Stimulated activated naive CD8-positive, alpha-beta T cell treated with anti-CD3 and anti-CD28 coated beads, Interleukin-15, amount 100 ng/mL, for 72 hours (primary cell): Measurements from ENCODE around the gene RAD51B.
A peak's percentile ranks its signal among the peaks of the same experiment; 100 is the strongest.

Source experiments
- ATAC-seq: fragments of 150-1000 bp; cut with Tn5 transposase; 2 replicates; pipeline ENCODE4 v1.10.0; 2021; ENCODE audit warnings: mild to moderate bottlenecking, moderate library complexity
- DNase-seq, 2 donors: peaks; one replicate each; pipeline ENCODE4 v3.0.0; 2021 to 2022
- H3K27ac Mint-ChIP-seq, 2 donors: one replicate each; pipeline ENCODE4 v1.8.0; 2022; ENCODE audit warnings: mild to moderate bottlenecking in 2 of 2, mixed read lengths in 2 of 2, moderate library complexity in 2 of 2
- H3K27me3 Mint-ChIP-seq: one replicate; pipeline ENCODE4 v1.8.0; 2022; ENCODE audit warnings: mixed read lengths
- H3K4me1 Mint-ChIP-seq: one replicate; pipeline ENCODE4 v1.8.0; 2022; ENCODE audit warnings: mild to moderate bottlenecking, mixed read lengths
- H3K4me3 Mint-ChIP-seq, 2 donors: one replicate each; pipeline ENCODE4 v1.8.0; 2022; ENCODE audit warnings: mild to moderate bottlenecking in 2 of 2, mixed read lengths in 2 of 2, moderate library complexity in 1 of 2
- H3K9me3 Mint-ChIP-seq, 2 donors: one replicate each; pipeline ENCODE4 v1.8.0; 2022; ENCODE audit warnings: mixed read lengths in 2 of 2

RAD51B gene

DNA sequence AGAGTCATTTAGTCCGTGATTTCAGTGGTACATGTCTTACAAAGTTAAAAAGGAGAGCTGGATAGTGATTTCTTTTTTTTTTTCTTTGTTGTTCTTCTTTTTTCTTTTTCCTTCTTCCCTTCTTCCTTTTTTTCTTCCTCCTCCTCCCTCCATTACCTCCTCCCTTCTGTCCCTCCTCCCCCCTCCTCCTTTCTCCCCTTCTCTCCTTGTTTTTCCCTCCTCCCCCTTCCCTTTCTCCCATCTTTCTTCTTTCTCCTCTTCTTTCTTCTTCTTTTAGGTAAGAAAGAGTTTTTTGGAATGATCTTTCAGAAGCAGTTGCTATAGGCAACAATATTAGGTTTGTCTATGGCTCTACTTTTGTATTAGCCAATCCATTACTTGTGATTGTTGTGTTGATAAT, 368.6 kb downstream of the RAD51B start:
- H3K4me1 Mint-ChIP-seq: peaks cover 11% of the 10 kb centered on the region
- ATAC-seq (no peak), DNase-seq (no peak)
- H3K27me3 Mint-ChIP-seq: no peaks in the 10 kb centered on the region
- peak overlapping the region in 1 of 2 donors; percentile 12 for H3K27ac Mint-ChIP-seq
- no peak overlapping the region for H3K4me3 Mint-ChIP-seq
- H3K9me3 Mint-ChIP-seq: no peaks in the 10 kb centered on the region

DNA sequence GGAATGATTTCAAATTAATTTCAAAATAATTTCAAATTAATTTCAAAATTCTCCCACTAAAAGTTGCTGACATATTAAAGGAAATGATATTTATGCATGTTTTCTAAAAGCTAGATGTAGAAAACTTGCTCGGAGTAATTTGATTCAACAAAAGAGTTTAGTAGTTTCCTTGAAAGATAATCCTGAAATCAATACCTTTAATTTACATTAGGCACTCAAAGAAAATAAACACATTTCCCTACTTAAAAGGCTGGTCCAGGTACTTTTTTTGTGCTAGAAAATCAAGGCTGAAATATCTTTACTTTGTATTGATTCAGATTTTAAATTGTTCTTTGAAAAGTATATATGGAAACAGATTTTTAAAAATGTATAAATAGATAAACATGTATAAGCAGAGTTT, 370.5 kb downstream of the RAD51B start:
- Mint-ChIP-seq H3K4me3 (no peak overlapping the region), H3K27me3 (no peaks in the 10 kb centered on the region), H3K4me1 (peaks cover 5% of the 10 kb centered on the region), H3K27ac (no peak overlapping the region), H3K9me3 (no peaks in the 10 kb centered on the region)
- DNase-seq (no peak), ATAC-seq (no peak)

DNA sequence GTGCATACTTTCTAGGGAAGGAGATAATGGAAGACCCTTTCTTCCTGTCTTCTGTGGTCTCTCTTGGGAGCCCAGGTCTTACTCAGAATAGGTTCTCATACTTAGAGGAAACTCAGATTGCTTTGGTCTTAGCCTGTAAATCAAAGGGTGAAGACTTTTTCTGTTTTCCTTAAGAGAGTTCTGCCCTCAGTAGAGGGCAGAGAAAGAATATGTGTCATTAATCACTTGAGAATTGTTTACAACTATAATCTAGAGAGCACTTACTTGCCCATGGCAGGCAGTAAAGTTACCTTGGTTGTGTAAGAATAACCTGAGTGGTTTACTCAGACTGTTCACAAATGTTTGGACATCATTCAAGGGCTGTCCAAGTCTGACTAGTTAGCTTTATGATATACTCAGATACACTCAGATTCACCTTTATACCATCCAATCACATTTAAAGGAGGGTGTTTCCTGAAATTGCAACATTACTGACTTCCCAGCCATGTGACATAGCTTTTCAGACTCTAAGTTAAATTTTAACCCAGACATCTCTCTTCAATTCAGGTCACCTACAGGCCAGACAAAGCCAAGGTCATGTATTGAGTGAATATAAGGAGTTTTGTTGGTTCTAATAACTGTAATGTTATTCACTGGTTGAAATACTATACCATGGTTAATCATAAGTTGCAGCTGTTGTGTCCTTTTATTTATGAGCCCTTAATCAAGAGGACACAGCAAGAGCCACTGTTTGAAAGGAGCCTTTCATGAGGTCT, 372.2 kb downstream of the RAD51B start:
- H3K9me3 Mint-ChIP-seq: no peaks in the 10 kb centered on the region
- ATAC-seq (no peak), DNase-seq (no peak)
- peaks cover 5% of the 10 kb centered on the region for H3K4me1 Mint-ChIP-seq
- no peaks in the 10 kb centered on the region for H3K27me3 Mint-ChIP-seq
- no peak overlapping the region for H3K4me3 Mint-ChIP-seq
- no peak overlapping the region for H3K27ac Mint-ChIP-seq

DNA sequence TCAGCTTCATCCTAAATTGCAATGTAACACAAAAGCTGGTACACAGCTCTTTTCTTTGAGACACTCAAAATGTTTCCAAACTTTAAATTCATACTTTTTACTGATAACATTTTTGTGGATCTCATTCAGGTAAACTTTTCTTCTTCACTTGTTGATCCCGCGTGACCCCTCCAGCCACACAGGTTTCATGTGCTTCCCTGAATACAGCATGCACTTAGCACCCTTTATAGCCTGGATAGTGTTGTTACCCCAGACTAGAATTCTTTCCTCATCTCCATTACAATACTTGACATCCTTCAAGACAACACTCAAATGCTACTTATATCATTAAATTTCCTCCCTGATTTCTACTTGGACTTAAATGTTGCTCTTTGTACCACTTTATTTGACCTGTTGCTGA, 373.4 kb downstream of the RAD51B start:
- Mint-ChIP-seq H3K27ac (no peak overlapping the region), H3K4me3 (no peak overlapping the region), H3K4me1 (peaks cover 5% of the 10 kb centered on the region), H3K9me3 (no peaks in the 10 kb centered on the region), H3K27me3 (no peaks in the 10 kb centered on the region)
- ATAC-seq (no peak), DNase-seq (no peak)

DNA sequence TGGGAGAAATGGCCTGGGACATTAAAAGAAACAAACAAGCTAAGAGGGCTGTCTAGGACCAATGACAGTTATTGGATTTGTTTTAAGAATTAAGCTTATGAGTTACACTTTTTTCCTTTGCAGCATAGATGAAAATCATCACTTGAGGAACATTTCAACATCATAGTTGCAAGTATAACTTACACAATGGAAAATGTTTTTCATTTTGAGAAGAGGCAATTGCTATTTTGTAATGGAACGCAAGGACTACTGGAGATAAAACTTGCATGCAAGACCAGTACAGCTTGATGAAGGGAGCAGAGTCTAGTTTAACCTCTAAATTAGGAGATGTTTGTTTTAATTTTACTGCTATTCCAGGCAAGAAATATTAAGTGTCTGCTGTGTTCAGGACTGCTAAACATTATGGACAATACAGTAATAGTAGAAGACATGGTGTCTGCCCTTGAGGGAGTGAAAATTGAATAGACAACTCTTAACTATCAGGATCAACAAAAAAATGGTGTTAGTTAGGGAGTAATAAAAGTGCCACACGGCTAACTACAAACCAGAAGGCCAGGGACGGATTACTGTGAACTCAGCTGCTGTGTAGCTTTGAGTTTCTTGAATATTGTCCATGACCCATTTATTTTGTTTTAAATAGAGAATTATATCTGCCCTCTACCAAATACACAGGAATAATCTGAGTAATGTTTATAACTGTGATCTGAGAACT, 374.5 kb downstream of the RAD51B start:
- Mint-ChIP-seq H3K27me3 (no peaks in the 10 kb centered on the region), H3K9me3 (no peaks in the 10 kb centered on the region), H3K27ac (no peak overlapping the region), H3K4me1 (peaks cover 8% of the 10 kb centered on the region), H3K4me3 (no peak overlapping the region)
- no peak for ATAC-seq
- no peak for DNase-seq

DNA sequence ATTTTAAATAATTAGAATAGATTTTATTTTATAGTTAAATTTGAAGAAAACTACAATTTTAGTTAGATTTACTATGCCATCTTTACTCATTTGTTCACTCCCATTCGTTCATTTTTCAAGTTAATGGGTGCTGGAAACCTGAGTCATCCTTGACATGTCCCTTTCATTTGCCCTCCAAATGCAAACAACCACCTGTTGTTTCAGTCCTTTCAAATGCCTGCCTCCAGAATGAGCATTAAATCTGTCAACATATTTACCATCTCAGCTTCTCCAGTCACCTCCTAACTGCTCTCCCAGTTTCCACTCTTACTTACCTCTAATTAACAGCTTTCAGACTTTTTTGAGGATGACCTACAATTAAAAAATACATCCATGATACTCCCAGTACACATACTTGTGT, 375.5 kb downstream of the RAD51B start:
- Mint-ChIP-seq H3K27ac (no peak overlapping the region), H3K4me1 (peaks cover 18% of the 10 kb centered on the region), H3K27me3 (no peaks in the 10 kb centered on the region), H3K9me3 (no peaks in the 10 kb centered on the region), H3K4me3 (no peak overlapping the region)
- ATAC-seq: no peak
- DNase-seq: no peak

DNA sequence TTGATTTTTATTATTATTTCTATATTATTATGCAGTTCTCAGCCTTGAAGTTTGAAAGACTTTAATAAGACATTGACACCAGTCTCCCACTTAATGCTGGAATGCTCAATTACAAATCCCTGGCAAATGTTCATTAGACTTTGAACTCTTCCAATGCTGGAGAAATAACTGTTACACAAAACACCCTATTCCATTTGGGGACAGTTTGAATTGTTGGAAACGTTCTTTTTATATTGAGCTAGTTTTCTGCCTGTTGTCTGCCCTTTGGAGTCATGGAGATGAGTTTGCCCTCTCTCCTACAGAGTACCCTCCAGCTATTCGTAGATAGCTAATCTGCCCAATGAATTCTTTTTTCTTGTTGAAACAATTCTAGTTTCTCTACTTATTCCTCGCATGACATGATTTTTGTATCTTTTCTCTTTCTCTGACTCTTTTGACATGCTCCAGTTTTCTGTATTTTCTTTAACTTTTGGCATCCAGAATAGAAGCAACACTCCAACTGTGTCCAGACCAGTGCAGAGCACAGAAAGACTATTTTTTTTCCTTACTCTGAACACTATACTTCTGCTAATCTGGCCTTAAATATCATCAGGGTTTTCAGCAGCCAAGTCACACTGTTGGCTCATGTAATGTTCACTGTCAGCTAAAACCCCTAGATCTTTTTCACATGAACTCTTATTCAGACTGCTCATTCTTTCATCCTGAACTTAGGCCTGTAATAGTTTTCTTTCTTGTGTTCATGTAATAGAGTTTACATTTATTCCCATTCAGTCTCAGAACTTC, 379.3 kb downstream of the RAD51B start:
- H3K4me1 Mint-ChIP-seq: peaks cover 13% of the 10 kb centered on the region
- no peak for ATAC-seq
- no peaks in the 10 kb centered on the region for H3K9me3 Mint-ChIP-seq
- peak overlapping the region in 1 of 2 donors; percentile 21 for H3K27ac Mint-ChIP-seq
- H3K27me3 Mint-ChIP-seq: no peaks in the 10 kb centered on the region
- H3K4me3 Mint-ChIP-seq: no peak overlapping the region
- no peak for DNase-seq

DNA sequence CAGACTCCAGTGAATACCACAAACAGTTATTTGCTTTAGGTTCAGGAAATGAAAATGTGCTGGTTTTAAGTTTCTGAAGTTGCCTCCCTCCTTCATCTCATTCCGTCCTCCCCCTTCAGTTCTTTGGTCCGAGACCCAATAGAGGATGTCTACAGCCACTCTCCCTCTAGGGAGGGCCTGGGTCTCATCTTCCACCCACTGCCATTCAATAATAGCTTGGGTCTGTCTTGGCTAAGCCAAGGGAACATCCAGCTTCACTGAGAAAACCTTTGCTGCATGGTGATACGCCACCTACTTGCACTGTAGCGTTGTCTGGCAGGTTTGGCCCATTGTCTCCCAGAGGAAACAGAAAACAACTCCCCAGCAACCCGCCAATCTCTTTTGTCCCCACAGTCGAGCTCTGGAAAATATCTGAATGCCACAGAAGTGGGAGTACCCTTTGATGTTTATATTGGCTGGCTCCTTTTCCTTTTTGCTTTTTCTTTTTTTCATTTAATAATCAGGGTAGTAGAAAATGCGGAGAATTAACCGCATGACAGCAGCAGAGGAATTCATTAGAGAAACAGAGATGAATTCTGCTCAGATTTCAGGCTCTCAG, 380.1 kb downstream of the RAD51B start:
- ATAC-seq: no peak

DNA sequence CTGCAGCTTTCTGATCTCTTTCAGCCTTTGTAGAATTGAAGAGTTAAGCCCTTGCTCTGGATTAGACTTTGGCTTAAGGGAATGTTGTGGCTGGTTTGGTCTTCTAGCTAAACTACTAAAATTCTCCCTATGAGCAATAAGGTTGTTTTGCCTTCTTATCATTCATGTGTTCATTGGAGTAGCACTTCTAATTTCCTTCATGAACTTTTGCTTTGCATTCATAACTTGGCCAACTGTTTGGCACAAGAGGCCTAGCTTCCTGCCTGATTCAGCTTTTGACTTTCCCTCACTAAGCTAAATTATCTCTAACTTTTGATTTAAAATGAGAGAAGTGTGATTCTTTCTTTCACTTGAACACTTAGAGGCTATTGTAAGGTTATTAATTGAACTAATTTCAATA, 384.3 kb downstream of the RAD51B start:
- Mint-ChIP-seq H3K9me3 (no peaks in the 10 kb centered on the region), H3K4me3 (no peak overlapping the region), H3K4me1 (peaks cover 20% of the 10 kb centered on the region), H3K27me3 (no peaks in the 10 kb centered on the region), H3K27ac (no peak overlapping the region)
- no peak for DNase-seq
- no peak for ATAC-seq

More for the DNA sequence above, 380.1 kb downstream of the RAD51B start:
- H3K4me1 Mint-ChIP-seq: peaks cover 13% of the 10 kb centered on the region
- H3K27ac Mint-ChIP-seq: no peak overlapping the region
- H3K27me3 Mint-ChIP-seq: no peaks in the 10 kb centered on the region
- no peaks in the 10 kb centered on the region for H3K9me3 Mint-ChIP-seq
- H3K4me3 Mint-ChIP-seq: no peak overlapping the region
- no peak for DNase-seq

DNA sequence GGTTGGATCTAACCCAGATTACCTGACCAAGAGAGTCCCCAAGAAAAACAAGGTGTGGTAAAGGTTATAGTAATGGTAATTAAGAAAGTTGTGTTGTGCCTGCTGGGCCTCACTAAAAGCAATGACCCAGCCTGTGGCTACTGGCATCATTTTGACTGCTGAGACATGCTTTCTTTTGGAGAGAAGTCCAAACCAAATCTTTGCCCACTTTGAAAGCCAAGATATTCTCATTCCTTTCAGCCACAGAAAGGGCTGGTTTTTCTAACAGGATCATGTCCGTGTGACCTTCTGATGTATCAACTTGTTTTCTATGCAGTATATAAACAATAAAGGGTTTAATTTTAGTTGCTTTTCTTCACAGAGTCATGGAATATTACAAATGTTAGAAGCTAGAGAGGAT, 388.6 kb downstream of the RAD51B start:
- peaks cover 49% of the 10 kb centered on the region for H3K4me1 Mint-ChIP-seq
- H3K27ac Mint-ChIP-seq: no peak overlapping the region
- no peak overlapping the region for H3K4me3 Mint-ChIP-seq
- ATAC-seq: no peak
- DNase-seq: no peak
- no peaks in the 10 kb centered on the region for H3K9me3 Mint-ChIP-seq
- no peaks in the 10 kb centered on the region for H3K27me3 Mint-ChIP-seq

DNA sequence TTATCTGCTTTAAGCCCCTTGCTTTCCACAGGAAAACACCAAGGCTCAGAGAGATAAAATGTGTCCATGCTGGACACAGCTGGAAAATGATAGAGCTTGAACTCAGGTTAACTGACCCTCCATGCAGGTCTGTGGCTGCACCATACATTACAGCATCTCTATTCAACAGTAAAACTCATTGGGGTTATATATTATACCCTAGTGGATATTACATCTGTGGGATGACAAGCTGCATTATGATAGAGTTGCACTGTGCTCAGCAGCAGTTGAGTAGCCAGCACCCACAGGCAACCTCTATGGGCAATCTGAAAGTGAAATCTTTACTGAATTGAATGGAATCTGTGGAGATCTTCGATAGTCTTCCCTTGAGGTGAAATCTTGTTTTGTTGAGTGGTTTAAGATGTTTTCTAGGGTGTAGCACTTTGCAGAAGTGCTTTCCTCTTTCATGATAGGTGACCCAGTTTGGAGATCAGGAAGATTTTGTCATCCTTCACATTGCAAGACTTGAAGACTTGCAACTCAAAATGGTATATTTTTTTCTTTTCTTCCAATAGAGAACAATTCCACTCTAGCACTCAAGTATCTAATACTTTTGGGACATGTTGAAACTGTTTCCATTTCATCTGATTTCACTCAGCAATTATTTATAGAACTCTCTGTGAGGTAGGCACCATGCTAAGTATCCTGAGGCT, 389.2 kb downstream of the RAD51B start:
- Mint-ChIP-seq H3K27ac (no peak overlapping the region), H3K27me3 (no peaks in the 10 kb centered on the region), H3K4me3 (peak overlapping the region in 1 of 2 donors; percentile 3), H3K4me1 (peaks cover 55% of the 10 kb centered on the region), H3K9me3 (no peaks in the 10 kb centered on the region)
- DNase-seq: no peak
- no peak for ATAC-seq

DNA sequence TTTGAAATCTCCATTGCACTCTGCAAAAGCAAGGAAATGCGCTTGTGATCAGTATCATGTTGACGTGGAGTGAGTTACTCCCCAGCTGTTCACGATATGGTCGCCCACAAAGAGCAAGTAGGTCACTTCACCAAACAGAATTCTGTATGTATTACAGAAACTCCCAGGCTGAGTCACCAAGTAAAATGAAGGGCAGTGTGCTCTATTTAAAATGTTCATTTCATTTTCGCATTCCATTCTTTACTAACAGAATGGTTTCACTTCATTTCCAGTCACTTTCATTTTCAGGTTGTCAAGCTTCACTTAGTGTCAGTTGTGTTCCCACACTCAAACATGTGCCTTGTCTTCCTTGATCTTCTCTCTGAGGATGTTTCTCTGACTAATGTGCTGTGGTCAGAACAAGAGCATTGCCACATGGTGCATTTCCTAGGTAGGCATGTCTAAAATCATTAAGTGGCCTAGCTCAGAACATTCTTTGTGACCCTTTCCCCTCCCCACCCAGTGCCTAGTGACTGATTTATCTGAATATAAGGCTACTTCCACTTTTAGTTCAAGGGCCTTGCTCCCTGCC, 391.2 kb downstream of the RAD51B start:
- DNase-seq (peak; percentile 44 to 60), ATAC-seq (peak; percentile 96)
- no peaks in the 10 kb centered on the region for H3K27me3 Mint-ChIP-seq
- H3K27ac Mint-ChIP-seq: peak overlapping the region; percentile 29 to 54
- H3K4me3 Mint-ChIP-seq: peak overlapping the region; percentile 58 to 68
- H3K9me3 Mint-ChIP-seq: no peaks in the 10 kb centered on the region
- H3K4me1 Mint-ChIP-seq: peaks cover 72% of the 10 kb centered on the region

DNA sequence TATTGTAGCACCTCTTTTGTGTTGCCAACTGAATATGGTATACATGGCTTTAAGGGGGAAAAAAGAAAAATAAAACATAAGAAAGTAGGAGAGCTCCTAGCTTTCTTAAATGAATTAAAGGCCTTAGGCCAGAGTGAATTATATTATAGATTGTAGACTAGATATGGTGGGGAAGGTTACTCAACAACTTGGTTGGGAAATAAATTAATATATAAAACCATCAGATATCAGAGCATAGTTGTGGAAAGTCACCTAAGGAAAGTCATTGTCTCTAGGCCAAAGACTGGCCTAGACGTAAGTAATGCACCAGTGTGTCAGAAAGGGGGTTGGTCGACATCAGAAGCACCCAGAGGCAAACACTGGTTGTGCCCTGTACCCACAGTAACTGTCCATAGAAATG, 391.8 kb downstream of the RAD51B start:
- H3K27me3 Mint-ChIP-seq: no peaks in the 10 kb centered on the region
- peak overlapping the region in 1 of 2 donors; percentile 21 for H3K27ac Mint-ChIP-seq
- H3K4me3 Mint-ChIP-seq: peak overlapping the region in 1 of 2 donors; percentile 24
- no peak for ATAC-seq
- H3K4me1 Mint-ChIP-seq: peaks cover 74% of the 10 kb centered on the region
- DNase-seq: no peak
- H3K9me3 Mint-ChIP-seq: no peaks in the 10 kb centered on the region

DNA sequence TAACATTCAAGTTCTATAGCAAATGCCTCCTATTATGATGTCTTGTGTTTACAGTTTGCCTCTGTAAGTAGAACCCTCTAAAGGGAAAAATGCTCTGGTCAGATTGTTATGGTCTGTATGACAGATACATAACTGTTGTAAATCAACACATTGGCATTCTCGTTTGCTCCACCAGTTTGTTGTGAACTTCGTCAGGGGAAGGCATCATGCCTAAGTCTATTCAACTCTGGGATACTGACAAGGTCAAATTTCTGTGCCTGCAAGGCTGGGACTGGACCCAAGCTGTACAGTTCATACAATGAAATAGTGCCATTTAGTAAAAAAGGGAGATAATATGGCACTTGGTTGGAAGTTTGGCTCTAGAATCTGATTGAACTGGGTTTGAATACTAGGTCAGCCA, 392.3 kb downstream of the RAD51B start:
- no peak for ATAC-seq
- Mint-ChIP-seq H3K4me3 (no peak overlapping the region), H3K9me3 (no peaks in the 10 kb centered on the region), H3K27me3 (no peaks in the 10 kb centered on the region), H3K4me1 (peaks cover 74% of the 10 kb centered on the region), H3K27ac (no peak overlapping the region)
- no peak for DNase-seq

DNA sequence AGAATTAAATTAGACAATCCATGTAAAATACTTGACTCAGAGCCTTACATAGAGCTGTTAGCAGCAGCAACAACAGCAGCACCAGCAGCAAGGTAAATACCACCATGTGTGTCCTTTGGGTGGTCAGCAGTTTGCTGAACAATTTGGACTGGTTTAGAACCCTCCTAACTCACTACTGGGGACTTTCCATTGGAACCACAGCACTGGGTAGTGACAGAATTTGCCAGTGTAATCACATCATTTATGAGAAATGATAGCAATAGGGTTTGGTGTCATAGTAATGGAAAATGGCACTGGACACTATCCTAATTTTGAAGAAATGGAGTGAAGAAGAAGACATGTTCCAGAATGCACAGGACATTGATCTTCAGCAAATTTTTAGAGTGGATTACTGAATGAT, 392.8 kb downstream of the RAD51B start:
- Mint-ChIP-seq H3K27me3 (no peaks in the 10 kb centered on the region), H3K27ac (peak overlapping the region in 1 of 2 donors; percentile 10), H3K4me1 (peaks cover 74% of the 10 kb centered on the region), H3K4me3 (no peak overlapping the region), H3K9me3 (no peaks in the 10 kb centered on the region)
- no peak for DNase-seq
- no peak for ATAC-seq
